Muscle of leg (tissue), 11 donors: Measurements from ENCODE around the gene SULT1A1. TPM values are rescaled to one million over a fixed set of nuclear protein-coding genes. Genes with fewer than 3 reads are reported as not detected.

Experiments used
- DNase-seq: peaks from one replicate; pipeline ENCODE4 v3.0.0; 2013
- H3K27ac ChIP-seq: one replicate; pipeline ENCODE4 v1.5.1; 2013; ENCODE audit warnings: mild to moderate bottlenecking, low read length, control low read depth
- H3K27me3 ChIP-seq: one replicate; pipeline ENCODE4 v1.6.1; 2013; ENCODE audit warnings: low read length; ENCODE audit not compliant: control insufficient read depth, insufficient read depth
- H3K36me3 ChIP-seq: one replicate; pipeline ENCODE4 v1.6.1; 2013; ENCODE audit warnings: low read length; ENCODE audit not compliant: control insufficient read depth, insufficient read depth
- H3K4me1 ChIP-seq: one replicate; pipeline ENCODE4 v1.6.1; 2013; ENCODE audit warnings: low read length; ENCODE audit not compliant: control insufficient read depth, insufficient read depth
- H3K4me3 ChIP-seq: one replicate; pipeline ENCODE4 v1.5.1; 2013; ENCODE audit warnings: low read length, control low read depth
- H3K9me3 ChIP-seq: replicated peaks from 2 replicates; pipeline ENCODE4 v1.6.1; 2013; ENCODE audit warnings: low read depth, low read length; ENCODE audit not compliant: control insufficient read depth
- WGBS: methylation state at CpG from one replicate; pipeline ENCODE4 v1.1.5; 2013; ENCODE audit warnings: missing lambda C conversion rate; ENCODE audit not compliant: insufficient coverage; 5-methylcytosine and 5-hydroxymethylcytosine counted together
- polyA plus RNA-seq, 8 donors: library from polyadenylated mRNA; unstranded; fragments of 120-200 nt; gene quantifications; one replicate each; pipeline versions ENCODE4 v1.2.1 to v1.2.3, GENCODE V29; 2013; ENCODE audit warnings: inconsistent platforms in 1 of 8, low replicate concordance in 1 of 8; ENCODE audit not compliant: insufficient read length in 8 of 8, insufficient read depth in 1 of 8
- total RNA-seq: library from RNA; stranded (reverse); fragments of 120-200 nt; gene quantifications from one replicate; pipeline ENCODE4 v1.2.4, GENCODE V29; 2013

The SULT1A1 gene
- total and polyA plus RNA-seq, 9 donors: 5.9 to 32.3 (median 14.6) TPM

GRCh38 chr16:28591355-28591754 is 18.5 kb downstream of the SULT1A1 start:
- Histone ChIP-seq H3K36me3 (peaks cover 43% of the 10 kb centered on the region), H3K4me1 (peaks cover 2% of the 10 kb centered on the region), H3K9me3 (no peaks in the 10 kb centered on the region), H3K27me3 (no peaks in the 10 kb centered on the region), H3K27ac (no peak overlapping the region), H3K4me3 (no peak overlapping the region)
- WGBS: 65% methylated on average over 2 of the region's 6 CpGs
- DNase-seq: no peak

GRCh38 chr16:28590384-28591340 is 19.2 kb downstream of the SULT1A1 start:
- no peak for DNase-seq
- no peak overlapping the region for H3K27ac ChIP-seq
- no peaks in the 10 kb centered on the region for H3K9me3 ChIP-seq
- H3K4me1 ChIP-seq: no peaks in the 10 kb centered on the region
- H3K4me3 ChIP-seq: no peak overlapping the region
- peaks cover 47% of the 10 kb centered on the region for H3K36me3 ChIP-seq
- H3K27me3 ChIP-seq: no peaks in the 10 kb centered on the region
- WGBS: 93% methylated on average over 17 of the region's 22 CpGs

GRCh38 chr16:28589930-28590329 is 19.9 kb downstream of the SULT1A1 start:
- Histone ChIP-seq H3K4me3 (no peak overlapping the region), H3K9me3 (no peaks in the 10 kb centered on the region), H3K27me3 (no peaks in the 10 kb centered on the region), H3K27ac (no peak overlapping the region), H3K4me1 (no peaks in the 10 kb centered on the region), H3K36me3 (peaks cover 53% of the 10 kb centered on the region)
- WGBS: 93% methylated on average over 13 of the region's 13 CpGs
- DNase-seq: no peak

GRCh38 chr16:28589069-28589468 is 20.8 kb downstream of the SULT1A1 start:
- Histone ChIP-seq H3K27me3 (no peaks in the 10 kb centered on the region), H3K27ac (no peak overlapping the region), H3K4me1 (no peaks in the 10 kb centered on the region), H3K36me3 (peaks cover 56% of the 10 kb centered on the region), H3K9me3 (no peaks in the 10 kb centered on the region), H3K4me3 (no peak overlapping the region)
- no peak for DNase-seq
- WGBS: 95% methylated on average over 6 of the region's 8 CpGs

- WGBS: 96% methylated on average over 7 of the region's 8 CpGs
- Histone ChIP-seq H3K36me3 (peaks cover 58% of the 10 kb centered on the region), H3K9me3 (no peaks in the 10 kb centered on the region), H3K27ac (no peak overlapping the region), H3K4me3 (no peak overlapping the region), H3K27me3 (no peaks in the 10 kb centered on the region), H3K4me1 (no peaks in the 10 kb centered on the region)
- DNase-seq: no peak
Observed at GRCh38 chr16:28587386-28587785, 22.5 kb downstream of the SULT1A1 start.

GRCh38 chr16:28586466-28586865 is 23.4 kb downstream of the SULT1A1 start:
- WGBS: 77% methylated on average over 3 of the region's 3 CpGs
- no peak for DNase-seq
- H3K4me3 ChIP-seq: no peak overlapping the region
- no peaks in the 10 kb centered on the region for H3K4me1 ChIP-seq
- H3K9me3 ChIP-seq: no peaks in the 10 kb centered on the region
- H3K27ac ChIP-seq: no peak overlapping the region
- H3K27me3 ChIP-seq: no peaks in the 10 kb centered on the region
- H3K36me3 ChIP-seq: peaks cover 63% of the 10 kb centered on the region

GRCh38 chr16:28585674-28586073 is 24.2 kb downstream of the SULT1A1 start:
- Histone ChIP-seq H3K27me3 (no peaks in the 10 kb centered on the region), H3K4me1 (no peaks in the 10 kb centered on the region), H3K9me3 (no peaks in the 10 kb centered on the region), H3K4me3 (no peak overlapping the region), H3K36me3 (peaks cover 65% of the 10 kb centered on the region), H3K27ac (no peak overlapping the region)
- no peak for DNase-seq
- 86% methylated on average over 9 of the region's 11 CpGs for WGBS

- Histone ChIP-seq H3K27me3 (no peaks in the 10 kb centered on the region), H3K27ac (no peak overlapping the region), H3K4me3 (no peak overlapping the region), H3K36me3 (peaks cover 31% of the 10 kb centered on the region), H3K9me3 (no peaks in the 10 kb centered on the region), H3K4me1 (no peaks in the 10 kb centered on the region)
- 95% methylated on average over 13 of the region's 15 CpGs for WGBS
- no peak for DNase-seq
Observed at GRCh38 chr16:28580726-28581315, 29.0 kb downstream of the SULT1A1 start.

GRCh38 chr16:28575446-28576109 is 34.3 kb downstream of the SULT1A1 start:
- WGBS: 72% methylated on average over 3 of the region's 8 CpGs
- Histone ChIP-seq H3K36me3 (no peaks in the 10 kb centered on the region), H3K4me1 (peaks cover 19% of the 10 kb centered on the region), H3K9me3 (no peaks in the 10 kb centered on the region), H3K4me3 (no peak overlapping the region), H3K27ac (no peak overlapping the region), H3K27me3 (no peaks in the 10 kb centered on the region)
- no peak for DNase-seq

GRCh38 chr16:28574925-28575324 is 34.9 kb downstream of the SULT1A1 start:
- H3K4me3 ChIP-seq: no peak overlapping the region
- H3K27me3 ChIP-seq: no peaks in the 10 kb centered on the region
- no CpG with 5 or more reads among the region's 2 CpGs for WGBS
- no peak for DNase-seq
- no peaks in the 10 kb centered on the region for H3K36me3 ChIP-seq
- H3K4me1 ChIP-seq: peaks cover 19% of the 10 kb centered on the region
- no peaks in the 10 kb centered on the region for H3K9me3 ChIP-seq
- no peak overlapping the region for H3K27ac ChIP-seq
